Stomach (tissue), 4 donors: ENCODE measurements around the gene COL6A1.

Experiments
- EP300 ChIP-seq: sonication (generic); formaldehyde crosslinking; IDR thresholded peaks from one replicate; pipeline ENCODE4 v1.6.1; 2017; ENCODE audit warnings: antibody characterized with exemption
- POLR2AphosphoS5 ChIP-seq, 3 donors: sonication (generic); formaldehyde crosslinking; IDR thresholded peaks; one replicate each; pipeline ENCODE4 v1.6.1; 2016; ENCODE audit warnings: antibody characterized with exemption in 3 of 3

DNA sequence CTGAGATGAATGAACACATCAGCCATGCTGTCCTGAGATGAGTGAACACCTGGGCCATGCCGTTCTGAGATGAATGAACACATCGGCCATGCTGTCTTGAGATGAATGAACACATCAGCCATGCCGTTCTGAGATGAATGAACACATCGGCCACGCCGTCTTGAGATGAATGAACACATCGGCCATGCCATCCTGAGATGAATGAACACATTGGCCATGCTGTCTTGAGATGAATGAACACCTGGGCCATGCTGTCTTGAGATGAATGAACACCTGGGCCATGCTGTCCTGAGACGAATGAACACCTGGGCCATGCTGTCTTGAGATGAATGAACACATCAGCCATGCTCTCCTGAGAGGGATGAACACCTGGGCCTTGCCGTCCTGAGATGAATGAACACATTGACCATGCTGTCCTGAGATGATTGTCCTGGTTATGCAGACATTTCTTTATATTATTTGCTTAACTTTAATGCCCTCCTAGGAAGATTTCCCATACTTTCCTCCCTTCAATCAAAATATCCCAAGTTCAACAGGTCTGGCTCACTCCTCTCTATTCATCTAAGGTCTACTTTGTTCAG, 48.6 kb upstream of the COL6A1 start:
- TF ChIP-seq POLR2AphosphoS5 (IDR thresholded peaks at IDR 0.05) (no peak), EP300 (no peak)
